ENCODE results near the gene C22orf23. TPM values are rescaled to one million over a fixed set of nuclear protein-coding genes. Genes with fewer than 3 reads are reported as not detected.

Gene C22orf23
- polyA plus RNA-seq, 1 donor (not counting 4 experiments of a cell fraction or from before 2014, with no cell fraction given): not detected

DNA sequence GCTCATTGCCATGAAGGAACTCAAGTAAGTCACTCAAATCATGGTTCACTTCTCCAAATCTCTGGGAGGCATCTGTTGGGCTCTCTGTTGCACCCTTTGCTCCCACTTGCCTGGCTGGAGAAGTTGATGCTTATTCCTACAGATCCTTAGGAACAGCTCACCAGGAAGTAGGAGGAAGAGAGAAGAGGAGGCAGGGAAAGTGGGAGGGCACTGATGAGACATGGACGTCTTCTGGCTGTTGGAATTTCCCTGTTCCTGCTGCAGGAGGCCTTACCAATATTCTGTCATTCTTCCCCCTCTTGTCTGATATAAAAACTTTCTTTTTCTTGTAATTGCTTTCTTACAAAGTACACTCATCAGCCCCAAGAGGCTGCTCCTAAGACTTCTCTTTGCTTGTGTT is 13.7 kb upstream of the C22orf23 start:
- dilution Hi-C loops (cut with MboI; ENCODE audit: extremely low pct_ligation_motif_present, low sequenced_read_pairs): no loop called here
- no peaks in the 10 kb centered on the region for H3K9me1 ChIP-seq (ENCODE audit: control insufficient read depth, extremely low read depth, insufficient read depth, low read length)
- FAIRE-seq: no peak

DNA sequence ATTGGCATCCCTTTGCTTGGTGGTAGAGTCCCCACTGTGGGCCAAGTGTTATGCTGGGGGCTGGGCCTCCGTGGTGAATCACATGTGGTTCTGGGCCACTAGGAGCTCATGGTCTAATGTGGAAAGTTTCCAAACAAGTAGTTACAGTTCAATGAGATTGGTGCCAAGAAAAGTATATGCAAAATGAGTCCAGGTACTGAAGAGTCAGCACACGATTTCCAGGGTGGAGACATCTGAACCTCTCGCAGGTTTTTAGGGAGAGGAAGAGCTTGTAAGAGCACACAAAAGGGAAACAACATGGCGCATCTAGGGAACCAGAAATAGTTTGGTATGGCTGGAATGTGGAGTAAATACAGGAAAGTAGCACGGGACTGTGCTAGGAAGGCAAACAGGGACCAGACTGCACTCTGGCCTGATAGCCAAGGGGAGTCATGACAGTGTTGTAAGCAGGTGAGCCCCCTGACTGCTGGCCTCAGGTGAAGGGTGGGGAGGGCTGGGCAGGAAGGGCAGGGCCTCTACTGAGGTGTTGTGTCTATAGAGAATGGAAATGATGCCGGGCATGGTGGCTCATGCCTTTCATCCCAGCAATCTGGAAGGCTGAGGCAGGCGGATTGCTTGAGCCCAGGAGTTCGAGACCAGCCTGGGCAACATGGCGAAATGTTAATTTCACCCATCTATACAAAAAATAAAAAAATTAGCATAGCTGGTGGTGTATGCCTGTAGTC is 12.7 kb upstream of the C22orf23 start:
- no peak for DNase-seq (ENCODE audit: low read depth, low spot score)
- H4K20me1 ChIP-seq (ENCODE audit: control insufficient read depth, extremely low read depth, insufficient read depth, low read length): no peaks in the 10 kb centered on the region
- H3K9me1 ChIP-seq (ENCODE audit: control insufficient read depth, extremely low read depth, insufficient read depth, low read length): no peaks in the 10 kb centered on the region
- H3K4me3 ChIP-seq (ENCODE audit: control insufficient read depth in 2 of 3, extremely low read depth in 1 of 3, insufficient read depth in 2 of 3, low read depth in 1 of 3, low read length in 3 of 3): no peak overlapping the region
- no peak overlapping the region for H2AFZ ChIP-seq (ENCODE audit: control insufficient read depth, low read length)
- H3K36me3 ChIP-seq (ENCODE audit: control insufficient read depth in 2 of 2, extremely low read depth in 1 of 2, insufficient read depth in 2 of 2, low read length in 2 of 2): peaks cover 34 to 40% of the 10 kb centered on the region in 2 experiments
- no peak for FAIRE-seq
- dilution Hi-C loops (cut with MboI; ENCODE audit: extremely low pct_ligation_motif_present, low sequenced_read_pairs): no loop called here
- H3K4me1 ChIP-seq (ENCODE audit: control insufficient read depth, extremely low read depth, insufficient read depth, low read length): no peaks in the 10 kb centered on the region
- H3K27ac ChIP-seq (ENCODE audit: control insufficient read depth, insufficient read depth, low read length): no peak overlapping the region
- H3K4me2 ChIP-seq (ENCODE audit: control insufficient read depth, extremely low read depth, insufficient read depth, low read depth, low read length): no peak overlapping the region
- H3K9me3 ChIP-seq (ENCODE audit: control insufficient read depth, low read depth, low read length): no peaks in the 10 kb centered on the region
- H3K79me2 ChIP-seq (ENCODE audit: control insufficient read depth, insufficient read depth, low read length): no peaks in the 10 kb centered on the region
- no peak for TF ChIP-seq EZH2 (IDR thresholded peaks at IDR 0.05; ENCODE audit: low read length)
- TF ChIP-seq, protein P1, sequence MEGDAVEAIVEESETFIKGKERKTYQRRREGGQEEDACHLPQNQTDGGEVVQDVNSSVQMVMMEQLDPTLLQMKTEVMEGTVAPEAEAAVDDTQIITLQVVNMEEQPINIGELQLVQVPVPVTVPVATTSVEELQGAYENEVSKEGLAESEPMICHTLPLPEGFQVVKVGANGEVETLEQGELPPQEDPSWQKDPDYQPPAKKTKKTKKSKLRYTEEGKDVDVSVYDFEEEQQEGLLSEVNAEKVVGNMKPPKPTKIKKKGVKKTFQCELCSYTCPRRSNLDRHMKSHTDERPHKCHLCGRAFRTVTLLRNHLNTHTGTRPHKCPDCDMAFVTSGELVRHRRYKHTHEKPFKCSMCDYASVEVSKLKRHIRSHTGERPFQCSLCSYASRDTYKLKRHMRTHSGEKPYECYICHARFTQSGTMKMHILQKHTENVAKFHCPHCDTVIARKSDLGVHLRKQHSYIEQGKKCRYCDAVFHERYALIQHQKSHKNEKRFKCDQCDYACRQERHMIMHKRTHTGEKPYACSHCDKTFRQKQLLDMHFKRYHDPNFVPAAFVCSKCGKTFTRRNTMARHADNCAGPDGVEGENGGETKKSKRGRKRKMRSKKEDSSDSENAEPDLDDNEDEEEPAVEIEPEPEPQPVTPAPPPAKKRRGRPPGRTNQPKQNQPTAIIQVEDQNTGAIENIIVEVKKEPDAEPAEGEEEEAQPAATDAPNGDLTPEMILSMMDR (optimal IDR thresholded peaks at IDR 0.05 in 1 of 3, IDR thresholded peaks at IDR 0.05 in 1 of 3, conservative IDR thresholded peaks at IDR 0.05 in 1 of 3; ENCODE audit: extremely low read depth in 1 of 3, insufficient read depth in 2 of 3, low read length in 3 of 3): no peak
- H3K27me3 ChIP-seq (ENCODE audit: control insufficient read depth, extremely low read depth, insufficient read depth, low read length): no peaks in the 10 kb centered on the region
- H3K9ac ChIP-seq (ENCODE audit: control insufficient read depth, extremely low read depth, insufficient read depth, low read length): no peak overlapping the region

More for the DNA sequence above, 13.7 kb upstream of the C22orf23 start:
- H3K27me3 ChIP-seq (ENCODE audit: control insufficient read depth, extremely low read depth, insufficient read depth, low read length): no peaks in the 10 kb centered on the region
- no peak overlapping the region for H3K4me3 ChIP-seq (ENCODE audit: control insufficient read depth in 2 of 3, extremely low read depth in 1 of 3, insufficient read depth in 2 of 3, low read depth in 1 of 3, low read length in 3 of 3)
- no peak for DNase-seq (ENCODE audit: low read depth, low spot score)
- H2AFZ ChIP-seq (ENCODE audit: control insufficient read depth, low read length): no peak overlapping the region
- H3K4me1 ChIP-seq (ENCODE audit: control insufficient read depth, extremely low read depth, insufficient read depth, low read length): no peaks in the 10 kb centered on the region
- no peaks in the 10 kb centered on the region for H4K20me1 ChIP-seq (ENCODE audit: control insufficient read depth, extremely low read depth, insufficient read depth, low read length)
- no peaks in the 10 kb centered on the region for H3K9me3 ChIP-seq (ENCODE audit: control insufficient read depth, low read depth, low read length)
- TF ChIP-seq, protein P1 (optimal IDR thresholded peaks at IDR 0.05 in 1 of 3, IDR thresholded peaks at IDR 0.05 in 1 of 3, conservative IDR thresholded peaks at IDR 0.05 in 1 of 3; ENCODE audit: extremely low read depth in 1 of 3, insufficient read depth in 2 of 3, low read length in 3 of 3): no peak
- no peak for TF ChIP-seq EZH2 (IDR thresholded peaks at IDR 0.05; ENCODE audit: low read length)
- peaks cover 28 to 32% of the 10 kb centered on the region in 2 experiments for H3K36me3 ChIP-seq (ENCODE audit: control insufficient read depth in 2 of 2, extremely low read depth in 1 of 2, insufficient read depth in 2 of 2, low read length in 2 of 2)
- H3K9ac ChIP-seq (ENCODE audit: control insufficient read depth, extremely low read depth, insufficient read depth, low read length): no peak overlapping the region
- no peak overlapping the region for H3K4me2 ChIP-seq (ENCODE audit: control insufficient read depth, extremely low read depth, insufficient read depth, low read depth, low read length)
- H3K79me2 ChIP-seq (ENCODE audit: control insufficient read depth, insufficient read depth, low read length): no peaks in the 10 kb centered on the region
- H3K27ac ChIP-seq (ENCODE audit: control insufficient read depth, insufficient read depth, low read length): no peak overlapping the region
